Mesangial cell (primary cell): ENCODE measurements around the gene CAMK2D. TPM values are rescaled to one million over a fixed set of nuclear protein-coding genes. Genes with fewer than 3 reads are reported as not detected.

Experiments used
- total RNA-seq: library from RNA; depleted of rRNA; stranded (reverse); fragments of >200 nt; gene quantifications from 2 replicates; pipeline ENCODE4 v1.2.3, GENCODE V29; 2015

The CAMK2D gene
- 24.0 and 42.8 TPM in 2 replicates for total RNA-seq

GRCh38 chr4:113761620-113762185 lies at the start of gene CAMK2D:
TSS of gene CAMK2D (minus strand) at chr4:113761738. CDS start at chr4:113761068, 670 bp downstream.

Other genes starting within 250 kb of the CAMK2D start
- 34.9 and 40.2 TPM in 2 replicates for gene ARSJ, start 217.9 kb upstream of the CAMK2D start, total RNA-seq